Loucy (cell line): ENCODE measurements around the gene SDK1.

ENCODE experiments used
- CTCF ChIP-seq: fragments of 200-600 bp; sonication (generic); conservative IDR thresholded peaks from 2 replicates; pipeline ENCODE4 v1.5.1; 2014; ENCODE audit warnings: mild to moderate bottlenecking, antibody characterized with exemption, low read length
- EZH2phosphoT487 ChIP-seq: fragments of 200-600 bp; IDR thresholded peaks from 2 replicates; pipeline ENCODE4 v1.6.1; 2018; ENCODE audit warnings: antibody characterized with exemption, mild to moderate bottlenecking, moderate library complexity, borderline replicate concordance

- no peak for TF ChIP-seq CTCF
- TF ChIP-seq EZH2phosphoT487: no peak
Observed at GRCh38 chr7:3280946-3281656, 20.0 kb upstream of the SDK1 start.
